Transverse colon (tissue), 4 donors: ENCODE data around the gene C10orf71. TPM values are rescaled to one million over a fixed set of nuclear protein-coding genes. Genes with fewer than 3 reads are reported as not detected.

Experiments used
- DNase-seq: peaks from one replicate; pipeline ENCODE4 v3.0.0-alpha.2; 2019
- H3K27ac ChIP-seq, 4 donors: fragments of 200-600 bp; sonication (generic); 2 replicates each; pipeline ENCODE4 v1.5.1; 2016 to 2018; ENCODE audit warnings: inconsistent platforms in 4 of 4
- H3K27me3 ChIP-seq: fragments of 200-600 bp; sonication (generic); 2 replicates; pipeline ENCODE4 v1.5.1; 2017; ENCODE audit warnings: inconsistent platforms
- H3K36me3 ChIP-seq, 4 donors: fragments of 200-600 bp; sonication (generic); 2 replicates each; pipeline ENCODE4 v1.5.1; 2017 to 2019; ENCODE audit warnings: inconsistent platforms in 4 of 4
- H3K4me1 ChIP-seq, 4 donors: fragments of 200-600 bp; sonication (generic); 2 replicates each; pipeline ENCODE4 v1.5.1; 2017 to 2020; ENCODE audit warnings: inconsistent platforms in 4 of 4
- H3K4me3 ChIP-seq, 4 donors: fragments of 200-600 bp; sonication (generic); 1 replicate in 1 of 4; 2 replicates in 3 of 4; pipeline versions ENCODE4 v1.5.1 to v1.6.1; 2017 to 2019; ENCODE audit warnings: inconsistent platforms in 4 of 4
- H3K9me3 ChIP-seq, 2 donors: fragments of 200-600 bp; sonication (generic); 2 replicates each; pipeline ENCODE4 v1.5.1; 2017 to 2019; ENCODE audit warnings: inconsistent platforms in 2 of 2
- CTCF ChIP-seq, 5 experiments: fragments of 200-600 bp in 3 of 5; fragments of 450-650 bp in 2 of 5; sonication (generic) in 3 of 5; IDR thresholded peaks; 1 replicate in 2 of 5; 2 replicates in 3 of 5; pipeline ENCODE4 v1.5.1; 2016 to 2017; ENCODE audit warnings: antibody characterized with exemption in 5 of 5, inconsistent platforms in 3 of 5, mild to moderate bottlenecking in 2 of 5, moderate library complexity in 1 of 5
- EP300 ChIP-seq: sonication (generic); formaldehyde crosslinking; IDR thresholded peaks from one replicate; pipeline ENCODE4 v1.6.1; 2017; ENCODE audit warnings: antibody characterized with exemption, low read depth
- POLR2A ChIP-seq: fragments of 450-650 bp; IDR thresholded peaks from one replicate; pipeline ENCODE4 v1.6.1; 2016; ENCODE audit warnings: antibody characterized with exemption, mild to moderate bottlenecking, moderate library complexity
- POLR2AphosphoS5 ChIP-seq, 3 donors: sonication (generic); formaldehyde crosslinking; IDR thresholded peaks; one replicate each; pipeline ENCODE4 v1.6.1; 2016; ENCODE audit warnings: antibody characterized with exemption in 3 of 3
- WGBS, 2 donors: methylation state at CpG; one replicate each; pipeline ENCODE4 v1.1.5; 2018; ENCODE audit warnings: low coverage in 1 of 2; 5-methylcytosine and 5-hydroxymethylcytosine counted together
- in situ Hi-C, 4 donors: fragments of 200-750 bp; cut with MboI; loops; one replicate each; pipeline versions ENCODE4 v1.15.0 to v1.15.1; 2017; ENCODE audit warnings: low sequenced_read_pairs in 3 of 4, low pct_ligation_motif_present in 1 of 4, low pct_unique_long_range_greater_than_20kb in 1 of 4
- intact Hi-C: fragments of 100-400 bp; cut with DNase I; formaldehyde crosslinking; loops from one replicate; pipeline ENCODE4 v1.15.1; 2023; ENCODE audit warnings: low total_unique reads
- total RNA-seq, 4 donors: library from RNA; depleted of rRNA; stranded (reverse); fragments of >200 nt; gene quantifications; one replicate each; pipeline ENCODE4 v1.1.0, GENCODE V29; 2016

The C10orf71 gene
- total RNA-seq, 4 donors from 2014 or later: under 0.01 TPM; not detected in 3

DNA sequence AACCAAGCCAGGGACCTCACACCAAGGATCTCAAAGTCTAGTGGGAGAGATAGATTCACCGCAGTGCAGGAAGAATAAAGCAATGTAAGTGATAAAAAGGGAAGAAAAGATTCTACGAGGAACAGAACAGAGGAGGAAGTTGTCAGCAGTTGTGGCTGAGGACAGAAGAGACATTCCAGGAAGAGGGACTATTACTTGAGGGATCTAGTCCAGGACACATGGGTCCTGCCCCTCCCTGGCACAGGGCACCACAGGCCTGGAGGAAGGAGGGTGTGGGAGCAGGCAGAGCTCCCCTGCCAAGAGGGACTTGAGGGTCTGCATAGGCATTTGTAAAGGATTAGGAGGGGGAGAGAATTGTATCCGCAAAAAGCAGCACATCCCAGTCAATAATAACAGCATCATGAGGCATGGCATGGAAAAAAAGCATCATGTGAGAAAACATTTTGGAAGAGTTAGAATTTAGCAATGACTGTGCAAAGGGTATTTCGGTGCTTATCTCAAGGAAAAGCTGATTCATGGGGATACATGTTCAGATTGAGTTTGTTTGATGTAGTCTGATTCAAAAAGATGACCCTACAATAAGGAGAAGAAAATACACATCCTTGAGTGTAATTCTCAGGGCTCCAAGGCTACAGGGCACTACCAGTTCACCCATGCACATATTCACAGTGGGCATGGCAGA, 12.7 kb downstream of the C10orf71 start:
- Histone ChIP-seq H3K27ac (no peak overlapping the region), H3K36me3 (no peaks in the 10 kb centered on the region), H3K9me3 (no peaks in the 10 kb centered on the region), H3K27me3 (no peaks in the 10 kb centered on the region), H3K4me1 (no peaks in the 10 kb centered on the region), H3K4me3 (no peak overlapping the region)
- 71 to 78% methylated on average over 2 to 4 of the region's 4 CpGs for WGBS, 2 donors
- no peak for DNase-seq
- in situ Hi-C loops: no loop called here
- intact Hi-C loops: no loop called here
- no peak for TF ChIP-seq POLR2AphosphoS5 (IDR thresholded peaks at IDR 0.05)
- TF ChIP-seq CTCF (IDR thresholded peaks at IDR 0.05): no peak
- TF ChIP-seq POLR2A: no peak
- TF ChIP-seq EP300: no peak

GRCh38 chr10:49312246-49312869, 13.4 kb downstream of the C10orf71 start:
- Histone ChIP-seq H3K36me3 (no peaks in the 10 kb centered on the region), H3K9me3 (no peaks in the 10 kb centered on the region), H3K4me3 (no peak overlapping the region), H3K27me3 (no peaks in the 10 kb centered on the region), H3K27ac (no peak overlapping the region), H3K4me1 (no peaks in the 10 kb centered on the region)
- intact Hi-C loops (no loop called here), in situ Hi-C loops (no loop called here)
- no peak for TF ChIP-seq POLR2AphosphoS5 (IDR thresholded peaks at IDR 0.05)
- no peak for TF ChIP-seq CTCF (IDR thresholded peaks at IDR 0.05)
- TF ChIP-seq POLR2A: no peak
- TF ChIP-seq EP300: no peak
- 66 to 72% methylated on average over 2 to 7 of the region's 7 CpGs for WGBS, 2 donors
- DNase-seq: no peak

GRCh38 chr10:49313501-49314070, 14.6 kb downstream of the C10orf71 start:
- Histone ChIP-seq H3K4me3 (no peak overlapping the region), H3K27ac (no peak overlapping the region), H3K4me1 (no peaks in the 10 kb centered on the region), H3K27me3 (no peaks in the 10 kb centered on the region), H3K9me3 (no peaks in the 10 kb centered on the region), H3K36me3 (no peaks in the 10 kb centered on the region)
- TF ChIP-seq POLR2A (no peak), EP300 (no peak), CTCF (IDR thresholded peaks at IDR 0.05) (no peak), POLR2AphosphoS5 (IDR thresholded peaks at IDR 0.05) (no peak)
- in situ Hi-C loops (no loop called here), intact Hi-C loops (no loop called here)
- 80 to 93% methylated on average over 5 to 11 of the region's 11 CpGs for WGBS, 2 donors
- no peak for DNase-seq

GRCh38 chr10:49314806-49315205, 15.8 kb downstream of the C10orf71 start:
- no peak overlapping the region for H3K27ac ChIP-seq
- H3K27me3 ChIP-seq: no peaks in the 10 kb centered on the region
- in situ Hi-C loops: no loop called here
- no peaks in the 10 kb centered on the region for H3K4me1 ChIP-seq
- H3K9me3 ChIP-seq: no peaks in the 10 kb centered on the region
- 62 to 85% methylated on average over 4 to 5 of the region's 5 CpGs for WGBS, 2 donors
- intact Hi-C loops: no loop called here
- TF ChIP-seq EP300 (no peak), POLR2A (no peak), POLR2AphosphoS5 (IDR thresholded peaks at IDR 0.05) (no peak), CTCF (IDR thresholded peaks at IDR 0.05) (no peak)
- DNase-seq: no peak
- H3K36me3 ChIP-seq: no peaks in the 10 kb centered on the region
- H3K4me3 ChIP-seq: no peak overlapping the region
